ENCODE results near the gene MPIG6B.

- TF ChIP-seq CTCF (IDR thresholded peaks at IDR 0.05; ENCODE audit: low read length) = no peak
- TF ChIP-seq EZH2 (IDR thresholded peaks at IDR 0.05; ENCODE audit: borderline replicate concordance, low read length) = no peak
These were observed 46.8 kb upstream of the MPIG6B start for GRCh38 chr6:31676322-31676903.
